ENCODE data around the gene FAM180B. TPM values are rescaled to one million over a fixed set of nuclear protein-coding genes. Genes with fewer than 3 reads are reported as not detected.

FAM180B gene
- polyA plus RNA-seq, 1 donor from 2014 or later, result not detected

Other genes with a start within 250 kb of the FAM180B start
- gene MYBPC3, start 234.0 kb upstream of the FAM180B start, polyA plus RNA-seq, result not detected
- gene SPI1, start 208.1 kb upstream of the FAM180B start, polyA plus RNA-seq, result 67.7 TPM
- 15.5 TPM for gene SLC39A13, start 178.1 kb upstream of the FAM180B start, polyA plus RNA-seq
- gene PSMC3, start 160.2 kb upstream of the FAM180B start, polyA plus RNA-seq, result 101 TPM
- 0.15 TPM for gene RAPSN, start 137.5 kb upstream of the FAM180B start, polyA plus RNA-seq
- gene CELF1, start 33.5 kb upstream of the FAM180B start, polyA plus RNA-seq, result 78.6 TPM
- gene PTPMT1, start 21.1 kb upstream of the FAM180B start, polyA plus RNA-seq, result 49.5 TPM
- 41.6 TPM for gene KBTBD4, start 7.7 kb upstream of the FAM180B start, polyA plus RNA-seq
- 105 TPM for gene NDUFS3, start 7.6 kb upstream of the FAM180B start, polyA plus RNA-seq
- gene C1QTNF4, start 7.7 kb downstream of the FAM180B start, polyA plus RNA-seq, result not detected
- 58.9 TPM for gene MTCH2, start 55.9 kb downstream of the FAM180B start, polyA plus RNA-seq
- 1.4 TPM for gene AGBL2, start 128.7 kb downstream of the FAM180B start, polyA plus RNA-seq
- gene FNBP4, start 180.7 kb downstream of the FAM180B start, polyA plus RNA-seq, result 65.3 TPM

Data from IgD-negative memory B cell (primary cell).